NT2/D1 (cell line): ENCODE data around the gene KCTD5.
A peak's percentile ranks its signal among the peaks of the same experiment; 100 is the strongest.

Source experiments
- DNase-seq: peaks from one replicate; pipeline ENCODE4 v3.0.0-alpha.2; 2011; ENCODE audit warnings: low read depth, low spot score
- H3K27me3 ChIP-seq: 2 replicates; pipeline ENCODE4 v1.6.0; 2011; ENCODE audit warnings: mild to moderate bottlenecking; ENCODE audit not compliant: insufficient read length, insufficient read depth
- H3K36me3 ChIP-seq: 2 replicates; pipeline ENCODE4 v1.6.1; 2011; ENCODE audit warnings: mild to moderate bottlenecking, low read length, mixed read lengths; ENCODE audit not compliant: insufficient read depth, insufficient read length
- H3K4me1 ChIP-seq: 2 replicates; pipeline ENCODE4 v1.5.1; 2011; ENCODE audit not compliant: insufficient read depth, insufficient read length
- H3K4me3 ChIP-seq: 2 replicates; pipeline ENCODE4 v1.5.1; 2011; ENCODE audit warnings: low read depth; ENCODE audit not compliant: insufficient read length
- H3K9ac ChIP-seq: 2 replicates; pipeline ENCODE4 v1.6.0; 2011; ENCODE audit warnings: low read depth; ENCODE audit not compliant: insufficient read length
- H3K9me3 ChIP-seq: 2 replicates; pipeline ENCODE4 v1.5.1; 2011; ENCODE audit warnings: mild to moderate bottlenecking, low read length; ENCODE audit not compliant: insufficient read depth
- SUZ12 ChIP-seq: IDR thresholded peaks from 2 replicates; pipeline ENCODE4 v1.6.1; 2011; ENCODE audit not compliant: insufficient read length, insufficient read depth; ENCODE audit errors: extremely low read depth
- YY1 ChIP-seq: IDR thresholded peaks from 2 replicates; pipeline ENCODE4 v1.6.1; 2011; ENCODE audit not compliant: insufficient read length, insufficient read depth
- ZNF274 ChIP-seq: IDR thresholded peaks from 2 replicates; pipeline ENCODE4 v1.6.1; 2011; ENCODE audit warnings: mild to moderate bottlenecking, low read depth, low read length

Gene KCTD5

GRCh38 chr16:2738615-2739014 is 56.3 kb downstream of the KCTD5 start:
- Histone ChIP-seq H3K9ac (peak overlapping the region; percentile 36), H3K36me3 (no peaks in the 10 kb centered on the region), H3K4me1 (peaks cover 21% of the 10 kb centered on the region), H3K9me3 (no peaks in the 10 kb centered on the region), H3K27me3 (no peaks in the 10 kb centered on the region), H3K4me3 (no peak overlapping the region)
- no peak for DNase-seq
- no peak for TF ChIP-seq SUZ12
- no peak for TF ChIP-seq YY1
- no peak for TF ChIP-seq ZNF274

- Histone ChIP-seq H3K9me3 (no peaks in the 10 kb centered on the region), H3K36me3 (no peaks in the 10 kb centered on the region), H3K27me3 (no peaks in the 10 kb centered on the region), H3K9ac (peak overlapping the region; percentile 59), H3K4me3 (no peak overlapping the region), H3K4me1 (peaks cover 21% of the 10 kb centered on the region)
- no peak for TF ChIP-seq YY1
- TF ChIP-seq SUZ12: no peak
- no peak for TF ChIP-seq ZNF274
- no peak for DNase-seq
Observed at GRCh38 chr16:2739625-2740430, 57.5 kb downstream of the KCTD5 start.

DNA sequence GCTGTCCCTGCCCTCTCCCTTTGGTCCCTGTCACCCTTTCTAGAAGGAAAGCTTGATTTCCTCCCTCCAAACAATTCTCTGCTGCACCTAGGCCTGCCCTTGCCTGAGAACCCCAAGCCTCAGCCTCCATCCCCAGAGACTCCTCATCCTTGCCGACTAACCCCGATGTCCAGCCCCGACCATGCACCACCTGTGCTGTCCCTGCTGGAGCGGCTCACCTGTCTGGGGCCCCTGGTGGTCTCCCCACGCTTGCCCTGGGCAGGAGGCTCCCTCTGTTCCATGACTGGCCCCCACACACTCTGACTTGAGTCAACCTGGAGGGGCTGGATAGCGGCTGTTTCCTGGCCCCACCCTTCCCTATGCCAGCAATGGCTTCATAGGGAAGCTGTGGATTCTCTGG is 58.2 kb downstream of the KCTD5 start:
- H3K9me3 ChIP-seq: no peaks in the 10 kb centered on the region
- no peak overlapping the region for H3K9ac ChIP-seq
- no peaks in the 10 kb centered on the region for H3K36me3 ChIP-seq
- no peaks in the 10 kb centered on the region for H3K27me3 ChIP-seq
- no peak for TF ChIP-seq YY1
- no peak for TF ChIP-seq ZNF274
- no peak for TF ChIP-seq SUZ12
- H3K4me3 ChIP-seq: no peak overlapping the region
- peaks cover 23% of the 10 kb centered on the region for H3K4me1 ChIP-seq
- DNase-seq: no peak

DNA sequence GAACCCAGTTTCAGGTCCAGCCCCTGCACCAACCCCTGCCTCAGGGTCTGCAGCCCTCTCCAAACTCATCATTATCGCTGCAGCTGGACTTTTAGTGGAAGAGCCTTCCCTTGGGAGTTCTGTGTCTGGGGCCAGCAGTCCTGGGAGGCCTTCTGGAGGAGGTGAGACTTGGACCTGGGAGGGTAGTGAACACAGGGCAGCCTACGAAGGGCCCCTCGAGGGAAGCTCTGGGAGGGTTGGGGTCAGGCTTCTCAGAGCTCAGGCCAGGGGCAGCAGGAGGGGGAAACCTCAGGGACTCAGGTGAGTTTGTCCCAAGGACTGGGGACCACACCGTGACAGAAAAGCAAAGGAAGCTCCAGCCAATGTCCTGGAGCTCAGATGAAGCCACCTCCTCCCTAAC is 58.8 kb downstream of the KCTD5 start:
- no peak for DNase-seq
- no peak for TF ChIP-seq YY1
- TF ChIP-seq ZNF274: no peak
- no peak for TF ChIP-seq SUZ12
- no peaks in the 10 kb centered on the region for H3K9me3 ChIP-seq
- no peaks in the 10 kb centered on the region for H3K27me3 ChIP-seq
- no peak overlapping the region for H3K4me3 ChIP-seq
- peaks cover 24% of the 10 kb centered on the region for H3K4me1 ChIP-seq
- H3K36me3 ChIP-seq: no peaks in the 10 kb centered on the region
- no peak overlapping the region for H3K9ac ChIP-seq

GRCh38 chr16:2742323-2743006 is 60.1 kb downstream of the KCTD5 start:
- no peak overlapping the region for H3K4me3 ChIP-seq
- H3K4me1 ChIP-seq: peaks cover 22% of the 10 kb centered on the region
- DNase-seq: no peak
- TF ChIP-seq ZNF274: no peak
- no peak for TF ChIP-seq SUZ12
- no peak for TF ChIP-seq YY1
- H3K9me3 ChIP-seq: no peaks in the 10 kb centered on the region
- H3K27me3 ChIP-seq: no peaks in the 10 kb centered on the region
- H3K9ac ChIP-seq: no peak overlapping the region
- no peaks in the 10 kb centered on the region for H3K36me3 ChIP-seq

DNA sequence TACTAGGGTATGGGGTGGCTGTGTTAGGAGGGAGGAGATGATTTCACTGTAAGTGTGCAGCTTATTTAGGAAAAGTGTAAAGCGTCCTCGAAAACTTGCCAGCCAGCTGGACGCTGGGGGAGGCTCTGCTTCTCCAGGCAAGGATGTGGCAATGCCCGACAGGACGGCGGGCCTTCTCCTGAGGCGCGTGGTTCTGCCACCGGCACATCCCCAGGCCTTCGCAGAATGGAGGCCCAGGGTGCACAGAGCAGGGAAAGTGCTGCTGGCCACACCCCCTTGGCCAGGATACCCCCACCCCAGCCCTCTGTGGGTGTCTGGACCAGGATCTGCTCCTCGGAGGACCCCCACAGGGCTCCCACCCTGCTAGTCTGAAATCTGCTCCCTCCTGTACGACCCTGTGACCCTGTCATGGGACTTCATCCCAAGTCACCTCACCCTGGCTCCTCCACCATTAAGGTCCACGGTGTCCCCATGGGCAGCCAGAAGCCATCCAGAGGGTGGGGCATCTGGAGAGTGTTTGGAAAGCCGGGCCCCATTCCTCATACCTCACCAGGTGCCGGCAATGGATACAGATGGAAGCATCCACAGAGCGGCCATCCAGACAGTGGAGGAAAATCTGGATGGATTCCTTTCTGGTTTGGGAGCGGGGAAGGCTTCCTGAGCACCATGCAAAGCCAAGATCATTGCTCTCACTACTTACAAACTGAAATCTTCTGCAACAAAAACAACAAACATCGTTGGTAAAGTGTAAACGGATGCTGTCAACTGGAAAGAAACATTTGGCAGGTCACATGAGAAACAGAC is 60.9 kb downstream of the KCTD5 start:
- peaks cover 18% of the 10 kb centered on the region for H3K4me1 ChIP-seq
- TF ChIP-seq SUZ12: no peak
- no peak for TF ChIP-seq ZNF274
- TF ChIP-seq YY1: no peak

GRCh38 chr16:2744711-2745110 is 62.4 kb downstream of the KCTD5 start:
- no peak for TF ChIP-seq SUZ12
- TF ChIP-seq ZNF274: no peak
- TF ChIP-seq YY1: no peak
- H3K4me3 ChIP-seq: no peak overlapping the region
- DNase-seq: no peak
- H3K4me1 ChIP-seq: peaks cover 7% of the 10 kb centered on the region
- peaks cover 10% of the 10 kb centered on the region for H3K36me3 ChIP-seq
- no peaks in the 10 kb centered on the region for H3K9me3 ChIP-seq
- peak overlapping the region; percentile 53 for H3K9ac ChIP-seq
- H3K27me3 ChIP-seq: no peaks in the 10 kb centered on the region

More for the DNA sequence above, 60.9 kb downstream of the KCTD5 start:
- no peaks in the 10 kb centered on the region for H3K27me3 ChIP-seq
- H3K4me3 ChIP-seq: no peak overlapping the region
- DNase-seq: no peak
- no peaks in the 10 kb centered on the region for H3K36me3 ChIP-seq
- H3K9me3 ChIP-seq: no peaks in the 10 kb centered on the region
- no peak overlapping the region for H3K9ac ChIP-seq
